GM18909 (cell line): ENCODE data around the gene NXPH3.

Experiments used
- ATAC-seq: cut with Tn5 transposase; IDR thresholded peaks from one replicate; pipeline ENCODE4 v1.9.1; 2021; ENCODE audit warnings: mild to moderate bottlenecking; ENCODE audit not compliant: unreplicated experiment, poor library complexity

The NXPH3 gene

DNA sequence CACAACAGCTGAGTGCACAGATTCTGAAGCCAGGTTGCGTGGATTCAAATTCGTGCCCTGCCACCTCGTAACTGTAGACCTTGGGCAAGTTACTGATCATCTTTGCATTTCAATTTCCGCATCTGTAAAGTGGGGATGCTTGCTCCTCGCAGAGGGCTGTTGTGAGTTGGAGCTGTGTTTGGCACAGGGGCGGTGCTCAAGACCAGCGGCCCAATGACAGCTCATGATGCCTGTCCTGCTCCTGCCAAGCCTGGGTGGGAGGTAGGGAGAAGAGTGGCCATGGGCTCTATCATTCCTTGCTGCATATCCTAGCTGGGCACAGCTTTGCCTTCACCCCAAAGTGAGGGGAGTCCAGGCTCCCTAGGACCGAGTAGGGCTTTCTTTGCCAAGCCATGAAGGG lies 12.6 kb downstream of the NXPH3 start:
- ATAC-seq: no peak

GRCh38 chr17:49588726-49589576 lies 13.3 kb downstream of the NXPH3 start:
- ATAC-seq: no peak

DNA sequence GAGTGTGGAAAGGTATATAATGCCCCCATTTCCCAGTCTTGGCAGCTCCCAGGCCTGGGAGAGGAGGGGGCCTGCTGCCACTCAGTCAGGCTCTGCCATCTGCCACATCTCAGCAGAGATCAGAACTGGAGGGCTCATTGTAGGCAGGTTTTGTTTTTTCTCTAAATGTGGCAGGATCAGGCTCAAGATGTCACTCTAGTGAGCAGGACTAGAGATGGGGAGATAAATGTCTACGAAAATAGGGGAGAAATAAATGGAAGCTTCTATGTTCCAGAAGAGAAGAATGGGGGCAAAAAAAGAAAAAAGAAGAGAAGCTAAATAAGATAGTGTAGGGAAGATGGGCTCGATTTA lies 13.9 kb downstream of the NXPH3 start:
- no peak for ATAC-seq

DNA sequence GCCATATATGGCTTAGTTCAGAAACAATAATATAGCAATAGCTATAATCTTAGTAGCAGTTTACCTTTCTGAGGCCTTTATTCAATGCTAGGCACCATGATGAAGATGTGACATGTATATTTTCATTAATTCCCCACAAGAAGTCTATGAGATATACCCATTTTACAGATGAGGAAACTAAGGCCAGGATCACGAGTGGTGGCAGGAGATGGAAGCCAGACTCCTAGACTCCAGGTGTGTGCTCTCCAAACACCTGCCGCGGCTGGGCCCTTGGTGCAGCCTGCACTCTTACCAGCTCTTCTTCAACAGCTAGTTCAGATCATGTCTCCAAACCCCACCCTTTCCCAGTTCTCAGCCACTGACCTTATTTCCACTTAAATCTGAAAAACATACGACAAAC lies 15.2 kb downstream of the NXPH3 start:
- no peak for ATAC-seq

GRCh38 chr17:49592263-49592662 lies 16.6 kb downstream of the NXPH3 start:
- no peak for ATAC-seq

- no peak for ATAC-seq
These were observed 19.7 kb downstream of the NXPH3 start for GRCh38 chr17:49595328-49595727.

DNA sequence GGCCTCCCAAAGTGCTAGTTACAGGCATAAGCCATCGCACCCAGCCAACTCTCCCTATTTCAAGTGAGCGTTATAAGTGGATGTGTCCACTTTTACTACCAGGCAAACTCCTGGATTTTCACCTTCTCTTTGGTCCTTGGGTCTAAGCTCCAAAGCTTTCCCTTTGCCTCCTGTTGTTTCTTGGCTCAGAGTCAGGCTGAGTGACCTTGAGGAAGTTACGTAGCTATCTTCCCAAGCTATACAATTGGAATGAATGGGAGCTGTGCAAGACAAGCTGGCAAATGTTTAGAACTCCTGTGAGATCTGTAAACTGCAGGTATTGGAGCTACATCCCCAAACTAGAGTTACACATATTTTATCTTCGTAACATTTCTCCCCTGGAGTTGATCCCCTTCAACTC lies 20.3 kb downstream of the NXPH3 start:
- ATAC-seq: no peak

GRCh38 chr17:49596613-49597244 lies 21.1 kb downstream of the NXPH3 start:
- no peak for ATAC-seq

- ATAC-seq: no peak
These were observed 21.8 kb downstream of the NXPH3 start for GRCh38 chr17:49597436-49597835.

DNA sequence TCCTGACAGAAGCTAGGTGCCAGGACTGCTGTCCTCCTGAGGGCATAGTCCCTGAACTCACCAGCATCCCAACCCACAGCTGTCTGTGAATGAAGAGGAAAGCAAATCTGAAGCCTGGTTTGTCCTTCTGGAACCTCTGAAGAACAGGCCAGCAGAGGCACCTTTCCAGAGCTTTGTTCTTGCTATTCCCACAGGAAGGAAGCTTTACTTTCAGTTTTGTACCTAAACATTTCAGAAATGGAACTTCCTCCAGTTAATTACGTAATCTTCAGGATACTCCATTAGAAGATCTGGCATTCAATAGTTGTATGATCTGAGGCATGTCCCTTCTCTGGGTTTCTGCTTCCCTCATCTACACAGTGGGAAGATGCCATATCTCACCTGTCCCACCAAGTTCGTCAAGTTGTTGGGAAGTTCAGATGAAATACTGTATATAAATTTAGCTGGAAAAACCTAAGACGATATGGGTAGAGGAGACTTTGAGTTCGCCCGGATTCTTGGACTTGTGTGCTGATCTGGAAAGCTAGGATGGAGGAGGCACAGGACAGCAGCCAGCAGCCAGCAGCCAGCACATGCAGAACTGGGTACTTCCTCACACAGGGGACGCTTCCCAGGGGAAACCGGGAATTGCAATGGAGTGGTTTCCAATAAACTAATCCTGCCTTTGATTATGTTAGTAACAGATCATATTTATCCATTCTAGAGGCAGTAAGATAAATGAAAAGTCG lies 22.4 kb downstream of the NXPH3 start:
- ATAC-seq: no peak

DNA sequence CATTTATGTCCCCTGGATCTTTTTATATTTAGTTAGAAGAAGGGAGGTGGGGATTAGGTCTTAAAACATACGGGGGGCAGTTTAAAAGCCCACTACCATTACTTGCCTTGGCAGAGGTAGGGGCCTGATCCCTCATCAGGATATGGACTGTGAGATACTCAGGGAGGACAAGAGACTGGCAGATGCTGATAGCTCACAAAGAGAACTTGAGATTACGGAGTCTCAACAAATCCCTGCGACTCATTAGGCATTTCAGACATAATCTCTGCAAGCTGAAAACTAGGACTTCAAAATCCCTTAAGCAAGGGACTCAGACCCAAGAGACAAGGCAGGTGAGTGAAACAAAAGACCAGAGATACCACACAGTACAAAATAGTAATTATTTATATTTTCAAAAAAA lies 23.2 kb downstream of the NXPH3 start:
- no peak for ATAC-seq

DNA sequence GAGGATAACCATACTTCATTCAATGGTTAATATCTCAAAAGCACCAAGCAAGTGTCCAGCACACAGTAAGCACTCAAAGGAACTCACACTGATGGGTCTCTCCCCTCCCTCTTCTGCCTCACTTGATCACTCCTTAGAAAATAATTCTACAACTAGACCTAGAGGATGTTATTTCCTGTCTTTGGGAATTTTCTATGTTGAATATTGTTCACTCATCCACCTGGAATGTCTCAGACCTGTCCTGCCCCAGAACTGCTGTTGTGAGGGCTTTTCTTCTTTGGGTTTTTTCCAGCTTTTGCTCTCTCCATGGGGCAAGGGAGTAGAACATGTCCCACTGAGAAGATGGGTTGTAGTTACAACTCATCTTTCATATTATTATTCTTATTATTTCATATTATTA lies 25.3 kb downstream of the NXPH3 start:
- ATAC-seq: no peak

DNA sequence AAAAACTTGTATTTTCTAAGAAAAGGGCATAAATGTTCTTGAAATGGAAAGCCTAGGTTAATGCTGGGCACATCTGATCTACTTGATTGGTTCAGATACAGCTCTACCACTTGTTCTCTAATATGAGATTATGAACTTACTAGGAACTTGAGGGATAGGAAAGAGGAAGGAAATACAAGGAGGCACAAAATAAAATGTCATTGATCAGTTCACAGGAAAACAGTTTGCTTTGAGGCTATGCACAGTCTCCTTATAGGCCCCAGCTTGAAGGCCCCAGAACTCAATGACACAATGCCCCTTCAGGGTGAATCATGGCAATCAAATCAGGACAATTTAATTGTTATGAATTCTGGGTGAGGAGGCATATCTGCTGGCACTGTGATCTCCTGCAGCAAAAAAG lies 27.1 kb downstream of the NXPH3 start:
- no peak for ATAC-seq

- ATAC-seq: no peak
These were observed 27.6 kb downstream of the NXPH3 start for GRCh38 chr17:49603238-49603637.

- ATAC-seq: no peak
These were observed 28.0 kb downstream of the NXPH3 start for GRCh38 chr17:49603720-49604119.

- no peak for ATAC-seq
These were observed 28.7 kb downstream of the NXPH3 start for GRCh38 chr17:49604314-49604869.

GRCh38 chr17:49610883-49611584 lies 35.4 kb downstream of the NXPH3 start:
- no peak for ATAC-seq

GRCh38 chr17:49612726-49613125 lies 37.1 kb downstream of the NXPH3 start:
- ATAC-seq: no peak

DNA sequence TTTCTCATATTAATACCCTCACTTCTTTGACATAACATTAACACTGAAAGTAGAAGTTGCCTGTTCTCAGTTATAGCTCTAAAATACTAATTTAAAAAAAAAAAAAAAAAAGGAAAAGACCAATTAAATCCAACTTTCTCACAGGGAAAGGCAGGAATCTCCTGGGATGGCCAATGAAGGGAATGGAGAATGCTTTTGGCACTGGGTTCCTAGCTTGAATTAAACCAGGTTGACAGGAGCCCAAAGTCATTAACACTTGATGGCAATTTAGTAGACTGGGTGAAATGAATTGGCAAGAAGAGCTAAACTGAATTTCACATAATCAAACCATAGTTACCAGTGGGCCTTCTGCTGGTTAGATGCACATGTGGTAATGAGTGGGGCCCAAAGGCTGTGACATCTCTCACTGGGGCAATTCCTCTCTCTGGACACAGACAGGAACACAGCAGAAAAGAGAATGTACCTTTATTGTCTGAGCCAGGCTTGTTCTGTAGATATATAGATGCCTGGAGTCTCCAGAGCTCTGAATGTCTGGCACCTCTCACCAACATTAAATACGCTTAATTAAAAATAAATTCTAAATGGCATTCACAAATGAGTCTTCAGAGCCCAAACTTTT lies 37.6 kb downstream of the NXPH3 start:
- no peak for ATAC-seq

- no peak for ATAC-seq
These were observed 40.4 kb downstream of the NXPH3 start for GRCh38 chr17:49616086-49616485.
